Caco-2 (cell line): ENCODE data around the gene INCA1. TPM values are rescaled to one million over a fixed set of nuclear protein-coding genes. Genes with fewer than 3 reads are reported as not detected.

Experiments used
- BruUV-seq: library from RNA; stranded (reverse); fragments of 400-500 nt; replicated peaks from 2 replicates; lab custom pipeline; 2021; lab: Mats Ljungman, UMichigan
- CTCF ChIA-PET: fragments of 300-600 bp; sonication (Branson Sonifier 250); formaldehyde crosslinking; loops from one replicate; lab custom pipeline; 2022; ENCODE audit warnings: antibody characterized with exemption; lab: Charles Lee
- POLR2A ChIA-PET: fragments of 300-600 bp; sonication (Branson Sonifier 250); formaldehyde crosslinking; loops from one replicate; lab custom pipeline; 2022; ENCODE audit warnings: antibody characterized with exemption; lab: Charles Lee
- DNase-seq, 2 experiments: peaks; one replicate each; pipeline versions ENCODE4 v3.0.0 to v3.0.0-alpha.2; 2020 to 2022
- H3K27me3 ChIP-seq: replicated peaks from 2 replicates; pipeline ENCODE4 v1.6.0; 2011; ENCODE audit warnings: low read length; ENCODE audit not compliant: control insufficient read depth, insufficient read depth
- H3K36me3 ChIP-seq: 2 replicates; pipeline ENCODE4 v1.5.1; 2011; ENCODE audit warnings: low read length; ENCODE audit not compliant: control insufficient read depth, insufficient read depth
- H3K4me1 ChIP-seq: fragments of 250-450 bp; sonication (Bioruptor Pico); 2 replicates; pipeline ENCODE4 v1.5.1; 2020; ENCODE audit warnings: mild to moderate bottlenecking
- H3K4me3 ChIP-seq: 2 replicates; pipeline ENCODE4 v1.5.1; 2011; ENCODE audit warnings: low read depth, mild to moderate bottlenecking, control low read depth, low read length
- H3K9me3 ChIP-seq: fragments of 250-450 bp; sonication (Bioruptor Pico); 2 replicates; pipeline ENCODE4 v1.5.1; 2020; ENCODE audit warnings: mild to moderate bottlenecking, moderate library complexity
- H3K27ac Mint-ChIP-seq: one replicate; pipeline ENCODE4 v1.8.0; 2022; ENCODE audit warnings: mixed read lengths; ENCODE audit not compliant: unreplicated experiment
- H3K27me3 Mint-ChIP-seq: one replicate; pipeline ENCODE4 v1.8.0; 2022; ENCODE audit warnings: mixed read lengths; ENCODE audit not compliant: insufficient read depth, unreplicated experiment
- H3K36me3 Mint-ChIP-seq: one replicate; pipeline ENCODE4 v1.8.0; 2022; ENCODE audit warnings: mild to moderate bottlenecking, mixed read lengths; ENCODE audit not compliant: insufficient read depth, unreplicated experiment
- H3K4me1 Mint-ChIP-seq: one replicate; pipeline ENCODE4 v1.8.0; 2022; ENCODE audit warnings: low read depth, mixed read lengths; ENCODE audit not compliant: unreplicated experiment
- H3K4me3 Mint-ChIP-seq: one replicate; pipeline ENCODE4 v1.8.0; 2022; ENCODE audit warnings: mild to moderate bottlenecking, moderate library complexity, mixed read lengths; ENCODE audit not compliant: unreplicated experiment
- H3K9me3 Mint-ChIP-seq: one replicate; pipeline ENCODE4 v1.8.0; 2022; ENCODE audit warnings: mixed read lengths; ENCODE audit not compliant: unreplicated experiment
- intact Hi-C: fragments of 100-400 bp; cut with micrococcal nuclease; formaldehyde crosslinking; loops from one replicate; pipeline ENCODE4 v1.10.0; 2022; ENCODE audit not compliant: unreplicated experiment
- total RNA-seq: library from RNA; stranded (reverse); gene quantifications from 2 replicates; pipeline ENCODE4 v1.2.3, GENCODE V29; 2022
- TF ChIP-seq, protein P1 (sequence below), 2 experiments: fragments of 200-600 bp in 1 of 2; IDR thresholded peaks; 1 replicate in 1 of 2; 2 replicates in 1 of 2; pipeline versions ENCODE4 v1.5.1 to v1.8.0; 2011 to 2022; ENCODE audit warnings: antibody characterized with exemption in 1 of 2, control low read depth in 1 of 2, inconsistent platforms in 1 of 2, low read depth in 1 of 2, low read length in 1 of 2, mild to moderate bottlenecking in 1 of 2, moderate library complexity in 1 of 2; ENCODE audit not compliant: insufficient read depth in 1 of 2, severe bottlenecking in 1 of 2, unreplicated experiment in 1 of 2

INCA1 gene
- total RNA-seq, 1 experiment from 2014 or later = 0.64 TPM

DNA sequence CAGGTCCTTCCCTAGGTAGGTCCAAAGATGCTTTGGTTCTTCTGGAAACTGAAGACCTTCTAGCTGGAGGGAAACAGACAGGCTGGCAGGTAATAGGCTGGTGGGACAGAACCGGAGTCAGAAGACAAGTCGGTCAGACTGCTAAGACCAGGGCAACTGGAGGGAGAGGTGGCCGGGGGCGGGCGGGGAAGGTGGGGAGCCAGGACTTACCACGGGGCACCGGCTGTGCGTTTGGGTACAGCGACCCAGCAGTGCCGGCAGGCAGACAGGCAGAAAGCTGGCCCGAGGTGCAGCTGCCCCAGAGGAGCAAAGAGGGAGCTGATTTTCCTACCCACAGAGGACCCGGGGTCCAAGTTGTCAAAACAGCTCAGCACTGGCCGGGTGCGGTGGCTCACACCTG lies 37.3 kb upstream of the INCA1 start:
- CTCF ChIA-PET = interaction anchor here (0.6 kb wide), 1 partner anchor 34 kb away, joined by 3 read pairs; no protein-coding TSS in a partner anchor

DNA sequence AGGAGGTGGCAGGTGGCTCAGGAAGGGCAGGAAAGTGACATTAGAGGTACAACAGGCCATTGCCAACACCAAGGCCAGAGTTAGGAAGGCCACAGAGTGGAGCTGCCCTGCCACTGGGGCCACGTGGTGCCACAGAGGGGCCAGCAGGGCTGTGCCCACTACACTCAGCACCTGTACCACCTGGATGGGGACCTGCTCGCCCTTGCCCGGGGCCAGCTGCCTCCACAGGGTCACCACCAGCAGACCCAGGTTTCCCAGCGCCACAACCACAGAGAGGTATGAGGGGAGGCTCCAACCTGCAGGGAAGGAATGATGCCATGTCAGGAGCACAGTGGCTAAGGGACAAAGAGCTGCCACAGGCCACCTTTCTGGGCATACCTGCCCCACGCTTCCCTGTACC lies 36.7 kb upstream of the INCA1 start:
- ChIA-PET POLR2A (no interaction called here), CTCF (interaction anchor here (0.6 kb wide), 1 partner anchor 63 kb away, joined by 3 read pairs; no protein-coding TSS in a partner anchor)
- Mint-ChIP-seq H3K9me3 (no peaks in the 10 kb centered on the region), H3K27ac (no peak overlapping the region), H3K27me3 (no peaks in the 10 kb centered on the region), H3K36me3 (no peaks in the 10 kb centered on the region), H3K4me1 (no peaks in the 10 kb centered on the region), H3K4me3 (no peak overlapping the region)
- H3K9me3 ChIP-seq = no peaks in the 10 kb centered on the region
- no peaks in the 10 kb centered on the region for H3K27me3 ChIP-seq
- H3K4me3 ChIP-seq = no peak overlapping the region
- no peaks in the 10 kb centered on the region for H3K36me3 ChIP-seq
- TF ChIP-seq, protein P1, sequence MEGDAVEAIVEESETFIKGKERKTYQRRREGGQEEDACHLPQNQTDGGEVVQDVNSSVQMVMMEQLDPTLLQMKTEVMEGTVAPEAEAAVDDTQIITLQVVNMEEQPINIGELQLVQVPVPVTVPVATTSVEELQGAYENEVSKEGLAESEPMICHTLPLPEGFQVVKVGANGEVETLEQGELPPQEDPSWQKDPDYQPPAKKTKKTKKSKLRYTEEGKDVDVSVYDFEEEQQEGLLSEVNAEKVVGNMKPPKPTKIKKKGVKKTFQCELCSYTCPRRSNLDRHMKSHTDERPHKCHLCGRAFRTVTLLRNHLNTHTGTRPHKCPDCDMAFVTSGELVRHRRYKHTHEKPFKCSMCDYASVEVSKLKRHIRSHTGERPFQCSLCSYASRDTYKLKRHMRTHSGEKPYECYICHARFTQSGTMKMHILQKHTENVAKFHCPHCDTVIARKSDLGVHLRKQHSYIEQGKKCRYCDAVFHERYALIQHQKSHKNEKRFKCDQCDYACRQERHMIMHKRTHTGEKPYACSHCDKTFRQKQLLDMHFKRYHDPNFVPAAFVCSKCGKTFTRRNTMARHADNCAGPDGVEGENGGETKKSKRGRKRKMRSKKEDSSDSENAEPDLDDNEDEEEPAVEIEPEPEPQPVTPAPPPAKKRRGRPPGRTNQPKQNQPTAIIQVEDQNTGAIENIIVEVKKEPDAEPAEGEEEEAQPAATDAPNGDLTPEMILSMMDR (IDR thresholded peaks at IDR 0.05; ENCODE audit: insufficient read depth in 1 of 2, low read depth in 1 of 2, low read length in 1 of 2, severe bottlenecking in 1 of 2, unreplicated experiment in 1 of 2) = no peak
- BruUV-seq = no TSS peak
- DNase-seq = no peak
- intact Hi-C loops = no loop called here
- H3K4me1 ChIP-seq = no peaks in the 10 kb centered on the region

More for the DNA sequence above, 37.3 kb upstream of the INCA1 start:
- POLR2A ChIA-PET = no interaction called here
- no peak overlapping the region for H3K27ac Mint-ChIP-seq
- H3K4me1 Mint-ChIP-seq = no peaks in the 10 kb centered on the region
- Histone ChIP-seq H3K27me3 (no peaks in the 10 kb centered on the region), H3K4me1 (no peaks in the 10 kb centered on the region), H3K4me3 (no peak overlapping the region), H3K36me3 (no peaks in the 10 kb centered on the region), H3K9me3 (no peaks in the 10 kb centered on the region)
- intact Hi-C loops = no loop called here
- no peaks in the 10 kb centered on the region for H3K27me3 Mint-ChIP-seq
- no peak overlapping the region for H3K4me3 Mint-ChIP-seq
- H3K9me3 Mint-ChIP-seq = no peaks in the 10 kb centered on the region
- BruUV-seq = no TSS peak
- H3K36me3 Mint-ChIP-seq = no peaks in the 10 kb centered on the region
- TF ChIP-seq, protein P1 (IDR thresholded peaks at IDR 0.05; ENCODE audit: insufficient read depth in 1 of 2, low read depth in 1 of 2, low read length in 1 of 2, severe bottlenecking in 1 of 2, unreplicated experiment in 1 of 2) = no peak
- DNase-seq = no peak

DNA sequence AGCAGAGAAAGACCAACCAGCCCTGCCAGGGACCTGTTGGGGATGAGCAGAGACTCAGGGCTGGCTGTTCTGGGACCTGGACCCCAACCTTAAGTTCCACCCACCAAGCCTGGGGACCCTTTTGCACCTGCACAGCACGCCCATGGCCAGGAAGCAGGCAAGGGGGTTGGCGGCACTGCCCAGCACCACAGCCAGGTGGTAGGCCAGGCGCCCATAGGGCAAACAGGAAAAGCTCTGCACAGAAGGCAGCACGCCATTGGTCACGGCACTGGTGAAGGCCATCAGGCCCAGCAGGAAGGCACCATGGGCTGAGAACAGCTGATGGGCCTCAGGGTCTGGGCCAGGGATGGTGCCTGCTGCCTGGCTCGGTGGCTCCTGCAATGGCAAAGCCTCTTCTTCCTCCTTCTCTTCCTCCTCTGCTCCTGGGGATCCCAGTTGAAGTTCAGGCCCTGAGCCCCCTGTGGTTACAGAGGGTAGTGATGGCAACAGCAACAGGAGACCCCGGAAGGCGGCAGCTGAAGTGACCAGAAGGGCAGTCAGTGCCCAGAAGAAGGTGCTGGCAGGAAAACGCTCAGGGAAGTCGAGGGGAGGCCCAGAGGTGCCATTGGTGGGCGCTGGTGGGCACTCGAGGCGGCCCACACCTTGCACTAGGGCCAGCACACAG lies 36.2 kb upstream of the INCA1 start:
- TF ChIP-seq, protein P1 (IDR thresholded peaks at IDR 0.05; ENCODE audit: insufficient read depth in 1 of 2, low read depth in 1 of 2, low read length in 1 of 2, severe bottlenecking in 1 of 2, unreplicated experiment in 1 of 2) = no peak
- ChIA-PET CTCF (interaction anchor here (0.6 kb wide), 1 partner anchor 62 kb away, joined by 3 read pairs; no protein-coding TSS in a partner anchor), POLR2A (no interaction called here)
- no peaks in the 10 kb centered on the region for H3K36me3 Mint-ChIP-seq
- H3K36me3 ChIP-seq = no peaks in the 10 kb centered on the region
- no peaks in the 10 kb centered on the region for H3K27me3 Mint-ChIP-seq
- H3K27ac Mint-ChIP-seq = no peak overlapping the region
- no peaks in the 10 kb centered on the region for H3K9me3 ChIP-seq
- no TSS peak for BruUV-seq
- H3K27me3 ChIP-seq = no peaks in the 10 kb centered on the region
- DNase-seq = no peak
- intact Hi-C loops = no loop called here
- H3K4me1 Mint-ChIP-seq = no peaks in the 10 kb centered on the region
- no peak overlapping the region for H3K4me3 Mint-ChIP-seq
- H3K9me3 Mint-ChIP-seq = no peaks in the 10 kb centered on the region
- H3K4me3 ChIP-seq = no peak overlapping the region
- H3K4me1 ChIP-seq = no peaks in the 10 kb centered on the region
